H1 (cell line): Measurements from ENCODE around the gene PRTN3. TPM values are rescaled to one million over a fixed set of nuclear protein-coding genes. Genes with fewer than 3 reads are reported as not detected.
A peak's percentile ranks its signal among the peaks of the same experiment; 100 is the strongest.

Experiments
- CTCF ChIA-PET: fragments of 300-600 bp; sonication (Branson Sonifier 250); formaldehyde crosslinking; loops from one replicate; lab custom pipeline; 2021; ENCODE audit not compliant: partially characterized antibody; lab: Charles Lee
- POLR2A ChIA-PET: fragments of 300-600 bp; sonication (Branson Sonifier 250); formaldehyde crosslinking; loops from one replicate; lab custom pipeline; 2021; ENCODE audit warnings: inconsistent platforms; ENCODE audit not compliant: partially characterized antibody; lab: Charles Lee
- DNase-seq, 2 experiments: peaks; one replicate each; pipeline versions ENCODE4 v3.0.0 to v3.0.0-alpha.2; 2010 to 2022; ENCODE audit warnings: low spot score in 2 of 2, low read depth in 1 of 2, mixed read lengths in 1 of 2
- FAIRE-seq: peaks from 2 replicates; lab custom pipeline; 2011; peaks lifted over from hg19 to GRCh38; lab: Jason Lieb, UNC
- H2AFZ ChIP-seq: 2 replicates; pipeline ENCODE4 v1.8.1; 2012; ENCODE audit warnings: low read length, inconsistent platforms
- H2AK5ac ChIP-seq: 2 replicates; pipeline ENCODE4 v1.6.1; 2013; ENCODE audit warnings: low read depth, low read length
- H2BK120ac ChIP-seq: replicated peaks from 2 replicates; pipeline ENCODE3; 2013; ENCODE audit warnings: low read depth, low read length, inconsistent platforms
- H2BK12ac ChIP-seq: 2 replicates; pipeline ENCODE4 v1.6.1; 2013; ENCODE audit warnings: low read depth, low read length
- H2BK15ac ChIP-seq: 2 replicates; pipeline ENCODE4 v1.6.1; 2013; ENCODE audit warnings: low read length
- H2BK20ac ChIP-seq: 2 replicates; pipeline ENCODE4 v1.6.1; 2013; ENCODE audit warnings: low read length
- H2BK5ac ChIP-seq: 2 replicates; pipeline ENCODE4 v1.6.1; 2013; ENCODE audit warnings: low read depth, low read length
- H3K14ac ChIP-seq: 2 replicates; pipeline ENCODE4 v1.6.1; 2013; ENCODE audit warnings: inconsistent platforms; ENCODE audit not compliant: insufficient read length
- H3K18ac ChIP-seq: 2 replicates; pipeline ENCODE4 v1.6.1; 2013; ENCODE audit warnings: low read length; ENCODE audit errors: extremely low read depth
- H3K23ac ChIP-seq: 2 replicates; pipeline ENCODE4 v1.6.1; 2013; ENCODE audit warnings: inconsistent platforms; ENCODE audit not compliant: insufficient read length
- H3K23me2 ChIP-seq: 2 replicates; pipeline ENCODE4 v1.6.1; 2013; ENCODE audit warnings: low read depth, low read length
- H3K27ac ChIP-seq: 2 replicates; pipeline ENCODE4 v1.6.1; 2011; ENCODE audit warnings: low read depth, low read length, inconsistent platforms
- H3K27me3 ChIP-seq, 4 experiments: replicated peaks in 1 of 4; 1 replicate in 1 of 4; 2 replicates in 3 of 4; pipeline versions ENCODE4 v1.6.1 to v1.8.1; 2011 to 2013; ENCODE audit warnings: low read length in 3 of 4, mild to moderate bottlenecking in 3 of 4, inconsistent platforms in 2 of 4, mixed read lengths in 2 of 4, moderate library complexity in 1 of 4; ENCODE audit not compliant: control insufficient read depth in 3 of 4, insufficient read depth in 3 of 4; ENCODE audit errors: extremely low read depth in 1 of 4
- H3K36me3 ChIP-seq, 4 experiments: 2 replicates each; pipeline versions ENCODE4 v1.6.1 to v1.8.1; 2011 to 2013; ENCODE audit warnings: mild to moderate bottlenecking in 4 of 4, low read length in 3 of 4, moderate library complexity in 2 of 4, control low read depth in 1 of 4, inconsistent platforms in 1 of 4; ENCODE audit not compliant: insufficient read depth in 4 of 4, control insufficient read depth in 2 of 4
- H3K4ac ChIP-seq: replicated peaks from 2 replicates; pipeline ENCODE3; 2013; ENCODE audit warnings: low read length, low read depth, mixed read lengths, inconsistent platforms; ENCODE audit not compliant: insufficient read length
- H3K4me1 ChIP-seq, 4 experiments: replicated peaks in 1 of 4; 1 replicate in 1 of 4; 2 replicates in 3 of 4; pipeline versions ENCODE4 v1.6.1 to v1.8.1; 2011 to 2013; ENCODE audit warnings: low read length in 3 of 4, inconsistent platforms in 2 of 4, mixed read lengths in 1 of 4; ENCODE audit not compliant: insufficient read depth in 4 of 4, control insufficient read depth in 3 of 4
- H3K4me2 ChIP-seq, 2 experiments: 2 replicates each; pipeline versions ENCODE4 v1.6.1 to v1.8.1; 2011 to 2013; ENCODE audit warnings: low read depth in 2 of 2, low read length in 2 of 2, control low read depth in 1 of 2, inconsistent platforms in 1 of 2, mild to moderate bottlenecking in 1 of 2; ENCODE audit not compliant: insufficient read depth in 1 of 2
- H3K4me3 ChIP-seq, 4 experiments: fragments of 200-600, 300-600 bp in 1 of 4; sonication (generic), shearing (Covaris generic), sonication (Bioruptor Twin) in 1 of 4; 2 replicates each; pipeline versions ENCODE4 v1.5.1 to v1.8.1; 2011 to 2016; ENCODE audit warnings: low read length in 4 of 4, low read depth in 3 of 4, control low read depth in 2 of 4, inconsistent platforms in 2 of 4, mild to moderate bottlenecking in 2 of 4, mixed read lengths in 1 of 4, moderate library complexity in 1 of 4; ENCODE audit not compliant: insufficient read depth in 2 of 4; ENCODE audit errors: extremely low read depth in 1 of 4
- H3K56ac ChIP-seq: replicated peaks from 2 replicates; pipeline ENCODE3; 2013; ENCODE audit warnings: low read depth, mild to moderate bottlenecking, mixed read lengths, low read length, inconsistent platforms; ENCODE audit not compliant: insufficient read length
- H3K79me1 ChIP-seq: 2 replicates; pipeline ENCODE4 v1.6.1; 2013; ENCODE audit warnings: low read depth, low read length, control low read depth
- H3K79me2 ChIP-seq, 2 experiments: 2 replicates each; pipeline versions ENCODE4 v1.6.1 to v1.8.1; 2012 to 2013; ENCODE audit warnings: low read length in 2 of 2, mild to moderate bottlenecking in 2 of 2, inconsistent platforms in 1 of 2; ENCODE audit not compliant: insufficient read depth in 2 of 2, control insufficient read depth in 1 of 2
- H3K9ac ChIP-seq, 4 experiments: replicated peaks in 1 of 4; 1 replicate in 1 of 4; 2 replicates in 3 of 4; pipeline versions ENCODE4 v1.6.1 to v1.8.1; 2011 to 2013; ENCODE audit warnings: low read depth in 3 of 4, low read length in 3 of 4, control low read depth in 2 of 4, mild to moderate bottlenecking in 2 of 4, moderate library complexity in 2 of 4, inconsistent platforms in 1 of 4; ENCODE audit errors: extremely low read depth in 1 of 4
- H3K9me3 ChIP-seq, 2 experiments: 2 replicates each; pipeline versions ENCODE4 v1.6.1 to v1.8.1; 2012 to 2013; ENCODE audit warnings: mild to moderate bottlenecking in 2 of 2, moderate library complexity in 2 of 2, control low read depth in 1 of 2, inconsistent platforms in 1 of 2, low read depth in 1 of 2, low read length in 1 of 2, mixed read lengths in 1 of 2; ENCODE audit not compliant: insufficient read depth in 2 of 2
- H4K20me1 ChIP-seq, 2 experiments: replicated peaks in 1 of 2; 2 replicates each; pipeline versions ENCODE3 to v1.8.1; 2011 to 2013; ENCODE audit warnings: inconsistent platforms in 2 of 2, low read length in 2 of 2, mild to moderate bottlenecking in 1 of 2; ENCODE audit not compliant: insufficient read depth in 2 of 2, control insufficient read depth in 1 of 2
- H4K5ac ChIP-seq: 2 replicates; pipeline ENCODE4 v1.6.1; 2013; ENCODE audit warnings: low read length, low read depth, mixed read lengths, inconsistent platforms; ENCODE audit not compliant: insufficient read length
- H4K8ac ChIP-seq: 2 replicates; pipeline ENCODE4 v1.8.0; 2013; ENCODE audit warnings: mild to moderate bottlenecking, moderate library complexity, low read length, inconsistent platforms; ENCODE audit not compliant: insufficient read depth; ENCODE audit errors: extremely low read depth
- H4K91ac ChIP-seq: replicated peaks from 2 replicates; pipeline ENCODE3; 2013; ENCODE audit warnings: low read length, mixed read lengths, inconsistent platforms; ENCODE audit not compliant: insufficient read length
- ATF2 ChIP-seq: IDR thresholded peaks from 2 replicates; pipeline ENCODE4 v1.6.1; 2012; ENCODE audit warnings: low read length, inconsistent platforms
- CHD1 ChIP-seq: IDR thresholded peaks from 2 replicates; pipeline ENCODE4 v1.6.1; 2012; ENCODE audit warnings: low read depth, low read length, improper control_type of control experiment
- CHD2 ChIP-seq: IDR thresholded peaks from 2 replicates; pipeline ENCODE4 v1.6.1; 2012; ENCODE audit warnings: low read length, improper control_type of control experiment
- FOSL1 ChIP-seq: IDR thresholded peaks from 2 replicates; pipeline ENCODE4 v1.6.1; 2011; ENCODE audit warnings: mild to moderate bottlenecking, low read depth, low read length, moderate library complexity; ENCODE audit not compliant: insufficient read depth
- PHF8 ChIP-seq: fragments of 200-600 bp; sonication (generic); conservative IDR thresholded peaks from 2 replicates; pipeline ENCODE4 v1.7.1; 2012; ENCODE audit warnings: low read depth, mild to moderate bottlenecking, inconsistent platforms, low read length, moderate library complexity
- RBBP5 ChIP-seq: IDR thresholded peaks from 2 replicates; pipeline ENCODE4 v1.7.1; 2012; ENCODE audit warnings: low read depth, mild to moderate bottlenecking, inconsistent platforms, low read length, moderate library complexity, borderline replicate concordance
- SIX5 ChIP-seq: IDR thresholded peaks from 2 replicates; pipeline ENCODE4 v1.6.1; 2011; ENCODE audit warnings: mild to moderate bottlenecking, low read depth, low read length
- SP2 ChIP-seq: IDR thresholded peaks from 2 replicates; pipeline ENCODE4 v1.6.1; 2012; ENCODE audit warnings: mild to moderate bottlenecking, low read length, inconsistent platforms
- SRF ChIP-seq: IDR thresholded peaks from 2 replicates; pipeline ENCODE4 v1.6.1; 2011; ENCODE audit warnings: mild to moderate bottlenecking, low read depth, low read length, moderate library complexity
- TAF1 ChIP-seq: IDR thresholded peaks from 2 replicates; pipeline ENCODE4 v1.6.1; 2011; ENCODE audit warnings: mild to moderate bottlenecking, low read depth, low read length
- ZNF274 ChIP-seq: IDR thresholded peaks from 2 replicates; pipeline ENCODE4 v1.7.0; 2012; ENCODE audit warnings: low read length, borderline replicate concordance; ENCODE audit errors: extremely low read depth
- WGBS, 2 experiments: shearing (Covaris generic) in 1 of 2; methylation state at CpG; one replicate each; pipeline versions ENCODE4 v1.1.6 to v1.1.7; 2013 to 2015; ENCODE audit warnings: low lambda C conversion rate in 2 of 2, mixed read lengths in 2 of 2, inconsistent platforms in 1 of 2, low coverage in 1 of 2, missing lambda C conversion rate in 1 of 2; ENCODE audit not compliant: insufficient replicate concordance in 2 of 2, insufficient coverage in 1 of 2, insufficient read length in 1 of 2; ENCODE audit errors: extremely low coverage in 1 of 2, missing lambda C conversion rate in 1 of 2; 5-methylcytosine and 5-hydroxymethylcytosine counted together
- polyA plus RNA-seq, 7 experiments: library from polyadenylated mRNA; depleted of rRNA in 3 of 7; stranded (reverse) in 5 of 7; unstranded in 2 of 7; fragments of >200 nt in 5 of 7; fragments of 200-250 nt in 2 of 7; gene quantifications; 1 replicate in 5 of 7; 2 replicates in 1 of 7; 4 replicates in 1 of 7; pipeline versions ENCODE4 v1.2.1 to v1.2.3, GENCODE V29; 2011 to 2013; ENCODE audit warnings: missing spikeins in 2 of 7, mixed read lengths in 2 of 7
- total RNA-seq: library from RNA; stranded (reverse); fragmentation: NEBNext Ultra II Directional; extraction: Animal tissue kit (Norgen Biotek cat#: 25700); gene quantifications from 2 replicates; pipeline ENCODE4 v1.2.1, GENCODE V29; 2021

PRTN3 gene
- total and polyA plus RNA-seq, 2 of the 8 experiments (the other 6 are each of a cell fraction or from before 2014, with no cell fraction given) = 0.39 to 2.1 TPM

DNA sequence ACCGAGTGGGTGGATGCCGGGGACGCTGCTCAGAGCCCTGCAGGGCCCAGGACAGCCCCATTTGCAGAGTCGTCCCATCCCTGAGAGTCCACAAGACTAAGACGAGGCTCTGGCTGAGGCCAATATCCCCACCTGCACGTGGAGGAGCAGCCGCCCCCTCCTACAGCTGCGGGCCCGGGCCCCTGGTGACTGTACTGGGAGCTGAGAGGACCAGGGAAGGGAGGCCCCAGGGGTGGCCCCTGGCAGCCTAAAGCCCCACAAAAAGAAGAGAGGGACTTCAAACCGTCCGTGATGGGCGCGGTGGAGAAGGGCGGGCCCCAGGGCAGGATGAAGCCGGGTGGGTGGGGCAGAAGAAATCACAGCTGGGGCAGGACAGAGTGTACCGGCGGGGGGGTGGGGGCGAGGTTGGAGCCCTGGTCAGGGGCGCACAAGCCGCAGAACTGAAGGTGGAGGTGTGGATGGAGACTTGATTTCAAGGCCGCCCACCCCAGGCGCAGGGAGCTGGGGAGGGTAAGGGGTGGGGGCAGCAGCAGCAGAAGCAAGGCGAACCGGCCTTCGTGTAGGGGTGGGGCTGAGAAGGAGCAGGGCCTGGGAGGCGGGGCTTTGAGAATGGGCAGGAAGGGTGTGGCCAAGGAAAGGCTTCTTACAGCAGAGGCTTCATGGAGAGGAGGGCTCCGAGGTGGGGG is 31.6 kb downstream of the PRTN3 start:
- H2BK20ac ChIP-seq = no peak overlapping the region
- H2BK120ac ChIP-seq = no peak overlapping the region
- H2BK15ac ChIP-seq = no peak overlapping the region
- WGBS, 2 experiments = 84% methylated on average over 11 of the region's 27 CpGs; no CpG with 5 or more reads in 1 of the 2 experiments
- no peak for FAIRE-seq
- H4K91ac ChIP-seq = peak overlapping the region; percentile 42
- H3K14ac ChIP-seq = no peak overlapping the region
- no peaks in the 10 kb centered on the region for H3K27me3 ChIP-seq
- peak overlapping the region in 1 of 4 experiments; percentile 35; a peak in 1 of 8 replicates for H3K4me3 ChIP-seq
- ChIA-PET POLR2A (interaction anchor here (0.9 to 11.5 kb wide), 6 partner anchors 8 to 110 kb away, joined by 3 to 82 read pairs (median 4); partner anchors contain the start of genes MED16, RNU6-9 and WDR18), CTCF (interaction anchor here (2.8 kb wide), 1 partner anchor 15 kb away, joined by 10 read pairs; no protein-coding TSS in a partner anchor)
- peak overlapping the region; percentile 73; the same call in 1 of the 2 replicates for H2BK5ac ChIP-seq
- no peak overlapping the region for H3K4ac ChIP-seq
- no peak overlapping the region for H3K18ac ChIP-seq
- no peak for DNase-seq
- no peak overlapping the region for H4K5ac ChIP-seq
- no peak overlapping the region for H3K9ac ChIP-seq
- no peak overlapping the region for H2AFZ ChIP-seq
- peaks cover 0 to 3% of the 10 kb centered on the region in 2 experiments; a peak in 1 of 4 replicates for H3K9me3 ChIP-seq
- no peak overlapping the region for H3K23ac ChIP-seq
- H3K4me1 ChIP-seq = peaks cover 3 to 20% (median 6%) of the 10 kb centered on the region in 4 experiments; a peak in 6 of 7 replicates
- no peak overlapping the region for H2AK5ac ChIP-seq
- no peaks in the 10 kb centered on the region for H3K79me2 ChIP-seq
- H3K4me2 ChIP-seq = no peak overlapping the region
- H3K23me2 ChIP-seq = no peaks in the 10 kb centered on the region
- H3K56ac ChIP-seq = no peak overlapping the region
- H3K27ac ChIP-seq = no peak overlapping the region
- no peak overlapping the region for H2BK12ac ChIP-seq
- H3K79me1 ChIP-seq = peaks cover 2% of the 10 kb centered on the region
- H3K36me3 ChIP-seq = peaks cover 0 to 18% (median 0%) of the 10 kb centered on the region in 4 experiments; a peak in 4 of 8 replicates
- H4K20me1 ChIP-seq = peaks cover 4 to 9% of the 10 kb centered on the region in 2 experiments
- peak overlapping the region; percentile 35; the same call in 1 of the 2 replicates for H4K8ac ChIP-seq
- TF ChIP-seq RBBP5 (no peak), TAF1 (no peak), CHD2 (no peak), SIX5 (no peak), ATF2 (no peak), PHF8 (no peak), FOSL1 (no peak), SRF (no peak), CHD1 (no peak), SP2 (no peak), ZNF274 (no peak)
